NCI-H524 (cell line): ENCODE results near the gene SYCN.

Experiments used
- DNase-seq, 2 experiments: peaks; one replicate each; lab custom pipeline; 2025; lab: John Stamatoyannopoulos, UW

Gene SYCN

DNA sequence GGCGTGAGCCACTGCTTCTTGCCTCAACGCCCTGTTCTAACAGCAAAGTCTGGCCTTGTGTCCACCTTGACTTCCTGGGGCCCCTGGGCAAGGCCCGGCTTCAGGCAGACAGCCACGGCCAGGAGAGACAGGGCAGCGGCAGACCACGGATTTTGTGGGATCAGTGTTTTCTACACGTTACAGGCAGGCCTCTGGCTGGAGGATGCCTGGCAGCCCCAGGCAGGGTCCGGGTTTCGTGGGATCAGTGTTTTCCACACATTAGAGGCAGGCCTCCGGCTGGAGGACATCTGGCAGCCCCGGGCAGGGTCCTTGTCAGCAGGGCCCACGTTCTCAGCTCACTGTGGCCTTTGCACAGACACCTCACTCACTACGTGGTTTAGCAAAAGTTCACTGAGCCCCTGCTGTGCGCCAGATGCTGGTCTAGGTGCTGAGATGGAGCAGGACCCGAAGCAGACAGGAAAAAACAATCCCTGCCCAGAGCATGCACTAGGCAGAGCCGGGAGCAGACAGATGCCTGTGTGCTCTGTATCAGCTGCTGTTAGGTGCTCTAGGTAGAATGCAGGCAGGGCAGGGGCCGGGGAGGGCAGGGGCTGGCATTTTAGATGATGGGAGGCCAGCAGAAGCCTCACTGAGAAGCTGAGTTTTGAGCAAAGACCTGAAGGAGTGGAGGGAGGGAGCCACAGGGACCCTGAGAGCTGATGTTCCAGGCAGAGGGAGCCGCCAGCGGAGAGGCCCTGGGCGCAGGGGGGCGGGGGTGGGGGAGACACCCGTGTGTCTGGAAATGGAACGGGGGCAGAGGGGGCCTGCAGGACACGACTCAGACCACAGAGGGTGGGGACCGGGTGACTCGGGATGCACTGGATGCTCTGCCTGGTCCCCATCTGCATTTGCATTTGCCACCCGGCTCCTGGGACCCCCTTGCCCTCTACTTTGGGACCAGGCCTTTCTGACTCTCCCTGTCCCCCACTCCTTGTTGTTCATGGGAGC, 32.3 kb downstream of the SYCN start:
- peak; percentile 68 to 91 for DNase-seq

DNA sequence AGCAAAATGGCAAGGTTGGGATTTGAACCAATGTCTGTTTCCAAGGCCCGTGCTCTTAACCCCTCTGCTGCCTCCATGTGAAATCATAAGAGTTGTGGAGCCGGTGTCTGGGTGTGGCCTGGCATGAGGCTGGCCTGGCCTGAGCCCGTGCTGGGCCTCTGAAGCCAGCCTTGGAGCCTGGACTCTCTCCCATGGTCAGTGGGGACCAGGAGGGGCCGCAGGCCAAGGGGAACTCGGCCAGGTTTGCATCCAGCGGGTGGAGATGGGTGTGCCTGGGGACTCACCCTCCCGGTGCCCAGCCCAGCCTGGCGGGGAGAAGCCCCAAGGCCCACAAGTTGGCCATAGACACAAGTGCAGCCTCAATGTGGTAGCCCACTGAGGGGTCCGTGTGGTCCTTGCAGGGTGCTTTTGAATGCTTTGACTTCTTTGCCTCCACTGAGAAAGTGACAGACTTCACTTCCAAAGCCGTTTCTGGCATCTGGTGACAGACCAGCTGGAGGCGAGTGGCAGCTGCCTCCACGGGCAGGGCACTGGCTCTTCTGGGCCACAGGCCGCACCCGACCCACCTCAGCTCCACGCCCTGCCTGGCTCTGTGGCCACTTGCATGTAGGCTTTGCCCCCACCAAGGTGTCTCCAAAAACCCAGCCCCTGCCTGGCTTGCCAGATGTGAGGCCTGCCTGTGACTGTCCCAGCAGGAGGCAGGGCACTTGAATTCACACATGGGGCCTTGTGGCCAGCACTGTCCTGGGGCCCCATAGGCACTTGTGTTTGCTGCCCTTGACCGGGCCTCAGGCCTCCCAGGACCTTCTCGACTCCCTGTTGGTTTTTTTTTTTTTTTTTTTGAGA, 33.5 kb downstream of the SYCN start:
- peak in 1 of 2 experiments; percentile 60 for DNase-seq

GRCh38 chr19:39169143-39169810, 34.8 kb downstream of the SYCN start:
- no peak for DNase-seq

- no peak for DNase-seq
Measured at GRCh38 chr19:39168258-39169142, 35.6 kb downstream of the SYCN start.

DNA sequence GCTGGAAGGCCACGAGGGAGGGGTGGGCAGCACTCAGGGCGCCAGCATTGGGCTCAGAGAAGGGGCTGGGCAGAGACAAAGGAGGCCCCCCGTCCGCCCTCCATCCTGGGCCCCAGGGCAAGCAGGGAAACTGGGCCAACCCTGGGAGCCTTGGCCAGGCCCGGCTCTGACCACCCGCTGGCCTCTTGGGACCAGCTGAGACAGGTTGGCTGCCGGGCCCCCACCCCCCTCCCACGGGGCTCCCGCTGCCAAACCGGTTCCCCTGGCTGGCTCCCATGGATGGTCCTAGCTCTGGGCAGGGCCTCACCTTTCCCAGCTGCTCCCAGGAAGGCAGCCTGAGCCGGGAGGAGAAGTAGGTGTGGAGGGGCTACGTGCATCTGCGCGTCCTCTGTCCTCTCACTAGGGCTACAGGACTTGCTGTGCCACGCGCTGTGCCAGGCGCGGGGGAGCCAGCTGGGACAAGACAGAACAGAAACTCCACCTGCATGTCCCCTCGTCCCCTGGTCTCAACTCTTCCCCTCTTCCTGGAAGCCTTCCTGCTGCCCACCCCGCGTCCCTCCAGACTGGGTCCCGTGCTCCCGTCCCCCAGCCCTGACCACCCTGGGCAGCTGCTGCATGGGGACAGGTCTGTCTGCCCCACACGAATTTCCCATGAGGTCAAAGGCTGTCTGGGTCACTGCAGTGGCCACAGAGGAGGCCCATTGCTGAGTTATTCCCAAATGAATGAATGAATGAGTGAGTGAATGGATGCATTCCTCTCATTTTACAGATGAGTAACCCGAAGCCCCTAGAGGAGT, 36.4 kb downstream of the SYCN start:
- no peak for DNase-seq

DNA sequence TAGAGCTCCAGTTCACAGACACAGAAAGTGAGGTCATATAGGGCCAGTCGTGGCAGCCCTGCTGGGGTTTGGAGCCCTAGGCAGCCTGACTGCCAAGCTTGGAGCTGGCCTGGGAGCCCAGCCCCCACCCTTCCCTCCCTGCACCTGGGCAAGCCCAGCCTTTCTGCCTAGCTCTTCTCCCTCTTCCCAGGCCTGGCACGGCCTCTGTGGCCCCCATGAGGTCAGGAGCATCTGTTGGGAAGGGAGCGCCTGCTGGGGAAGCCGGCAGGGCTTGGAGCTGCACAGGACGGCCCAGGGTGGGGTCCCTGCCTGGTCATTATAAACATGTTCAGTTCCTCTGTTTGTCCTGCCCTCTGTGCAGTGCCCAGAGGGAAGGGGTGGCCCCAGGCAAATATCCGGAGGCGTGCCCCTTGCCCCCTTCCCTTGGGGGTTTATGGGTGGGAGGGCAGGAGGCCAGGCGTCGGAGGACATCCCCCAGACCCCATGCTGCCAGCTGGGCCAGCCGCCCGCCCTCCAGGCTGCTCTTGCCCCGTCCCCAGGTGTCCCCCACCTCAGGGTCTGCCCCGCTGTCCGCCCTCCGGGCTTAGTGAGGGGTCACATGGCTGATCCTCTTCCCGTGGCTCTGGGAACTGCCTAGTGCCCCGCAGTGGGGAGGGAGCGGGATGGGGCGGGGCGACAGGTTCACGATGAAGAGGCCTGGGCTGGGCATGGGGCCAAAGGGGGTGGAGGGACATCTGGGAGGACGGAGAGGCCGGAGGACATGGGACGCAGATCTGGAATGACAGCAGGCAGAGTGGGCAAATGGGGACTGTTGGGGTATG, 37.3 kb downstream of the SYCN start:
- peak; percentile 21 to 57 for DNase-seq

DNA sequence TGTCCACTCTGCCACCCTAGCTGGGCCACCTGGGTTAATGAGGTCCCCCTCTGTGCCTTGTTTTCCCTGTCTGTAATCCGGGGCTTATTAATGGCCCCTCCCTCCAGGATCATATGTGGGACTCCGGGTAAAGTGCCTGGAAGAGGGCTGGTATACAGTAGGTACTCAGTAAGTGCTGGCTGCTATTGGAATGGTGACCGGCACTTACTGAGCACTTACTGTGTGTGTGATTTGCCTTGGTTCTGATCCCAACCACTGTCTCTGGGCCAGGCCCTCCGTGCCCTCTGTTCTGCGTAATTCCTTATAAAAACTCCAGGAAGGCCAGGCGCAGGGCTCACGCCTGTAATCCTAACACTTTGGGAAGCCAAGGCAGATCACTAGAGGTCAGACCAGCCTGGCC, 38.2 kb downstream of the SYCN start:
- DNase-seq, result no peak

DNA sequence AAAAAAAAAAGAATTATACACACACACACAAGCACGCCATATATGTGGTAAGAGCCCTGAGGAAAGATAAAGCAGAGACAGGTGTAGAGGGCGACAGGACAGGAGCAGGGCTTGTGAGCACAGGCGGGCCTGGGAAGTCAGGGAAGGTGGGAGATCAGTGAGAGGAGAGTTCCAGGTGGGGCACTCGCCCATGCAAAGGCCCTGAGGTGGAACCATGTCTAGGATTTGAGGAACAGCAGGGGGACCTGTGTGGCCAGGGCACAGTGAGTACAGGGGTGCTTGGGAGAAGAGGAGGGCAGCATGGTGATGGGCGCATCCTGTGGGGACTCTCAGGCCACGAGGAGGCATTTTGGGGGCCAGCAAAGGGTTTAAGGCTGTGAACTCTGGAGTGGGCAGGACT, 39.8 kb downstream of the SYCN start:
- DNase-seq, result no peak

GRCh38 chr19:39163621-39164020, 40.4 kb downstream of the SYCN start:
- no peak for DNase-seq

DNA sequence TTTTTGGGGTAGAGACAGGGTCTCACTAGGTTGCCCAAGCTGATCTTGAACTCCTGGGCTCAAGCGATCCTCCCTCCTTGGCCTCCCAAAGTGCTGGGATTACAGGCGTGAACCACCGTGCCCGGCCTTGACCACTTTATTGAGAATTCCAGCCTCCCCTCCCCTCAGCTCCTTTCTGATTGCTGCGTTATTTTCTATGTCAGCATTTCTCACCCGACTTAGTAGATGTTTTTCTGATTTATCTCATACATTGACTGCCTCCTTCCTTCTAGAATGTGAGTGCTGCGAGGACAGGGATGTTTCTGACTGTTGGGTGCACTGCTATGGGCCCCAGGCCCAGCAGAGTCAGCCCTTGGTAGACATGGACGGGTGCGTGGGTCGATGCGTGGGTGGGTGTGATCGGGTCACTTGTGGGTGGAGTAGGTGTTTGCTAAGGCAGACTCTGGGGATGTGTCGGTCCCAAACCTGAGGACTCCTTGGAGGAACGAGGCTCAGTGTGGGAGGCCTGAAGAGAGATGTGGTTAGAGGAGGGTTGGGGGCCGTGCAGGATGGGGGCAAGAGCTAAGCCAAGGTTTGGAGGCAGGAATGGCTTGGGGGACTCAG, 41.5 kb downstream of the SYCN start:
- DNase-seq, result no peak

DNA sequence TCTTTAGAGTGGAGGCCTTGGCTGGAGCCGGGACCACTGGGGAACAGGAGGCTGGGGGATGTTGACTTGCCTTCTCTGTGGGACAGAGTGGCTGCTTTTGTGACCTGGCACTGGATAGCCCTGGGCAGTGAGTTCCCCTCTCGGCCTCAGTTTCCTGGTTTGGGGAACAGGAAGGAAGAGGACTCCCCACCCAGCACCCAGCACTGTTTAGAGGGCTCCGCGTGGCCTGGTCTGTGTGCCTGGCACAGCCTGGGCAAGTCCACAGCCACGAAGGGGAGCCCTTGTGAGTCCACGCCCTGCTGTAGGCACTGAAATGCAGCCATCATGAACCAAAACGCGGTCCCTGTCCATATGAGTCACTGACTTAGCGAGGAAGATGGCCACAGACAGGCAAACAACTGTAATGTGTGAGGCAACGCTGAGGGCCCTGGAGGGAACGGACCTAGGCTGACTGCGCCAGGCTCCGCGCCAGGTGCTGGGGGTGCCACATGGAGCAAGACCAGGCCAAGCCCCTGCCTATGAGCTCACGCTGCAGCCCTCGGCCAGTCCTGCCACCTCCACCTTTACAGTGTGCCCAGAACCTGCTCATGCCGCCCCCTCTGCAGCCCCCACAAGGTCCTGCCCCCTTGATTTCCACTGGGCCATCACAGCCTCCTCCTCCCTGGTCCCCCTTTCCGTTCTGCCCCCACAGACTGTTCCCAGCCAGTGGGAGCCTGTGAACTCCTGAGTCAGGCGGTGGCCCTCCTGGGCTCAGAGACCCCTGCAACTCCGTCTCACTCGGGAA, 43.0 kb downstream of the SYCN start:
- no peak for DNase-seq

GRCh38 chr19:39160523-39160861, 43.6 kb downstream of the SYCN start:
- DNase-seq, result no peak

GRCh38 chr19:39158646-39159260, 45.3 kb downstream of the SYCN start:
- DNase-seq, result no peak

GRCh38 chr19:39157997-39158389, 46.1 kb downstream of the SYCN start:
- DNase-seq, result no peak

DNA sequence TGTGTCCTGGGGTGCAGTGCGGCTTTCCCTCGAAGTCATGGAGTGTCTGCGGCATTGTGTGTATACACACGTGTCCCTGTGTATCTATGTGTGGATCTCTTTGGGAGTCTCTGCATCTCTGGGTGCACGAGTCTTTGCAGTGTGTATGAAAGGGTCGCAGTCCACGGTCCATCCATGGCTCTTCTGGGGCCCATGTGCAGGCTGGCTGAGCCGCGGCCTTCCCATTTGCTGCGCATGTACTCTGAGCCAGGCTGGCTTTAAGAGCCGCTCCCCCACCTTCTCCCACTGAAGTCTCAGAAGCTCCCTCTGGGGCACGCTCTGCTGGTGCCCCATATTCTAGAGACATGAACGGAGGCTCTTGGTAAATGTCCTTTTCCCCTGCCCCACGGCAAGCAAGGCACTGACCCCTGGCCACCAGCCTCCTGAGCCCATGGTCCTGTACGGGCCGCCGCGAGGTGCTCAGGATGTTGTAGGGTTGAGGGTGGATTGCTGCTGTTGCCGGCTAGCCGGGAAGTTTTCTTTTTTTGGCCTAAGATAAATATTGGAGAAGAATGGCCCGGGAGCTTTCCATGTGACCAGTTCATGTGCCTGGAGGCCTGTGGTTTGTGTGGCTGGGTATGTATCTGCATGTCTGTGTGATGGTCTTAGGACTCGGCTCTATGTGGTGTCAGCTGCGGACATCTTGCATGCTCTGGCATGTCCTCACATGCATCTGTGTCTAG, 46.6 kb downstream of the SYCN start:
- no peak for DNase-seq

DNA sequence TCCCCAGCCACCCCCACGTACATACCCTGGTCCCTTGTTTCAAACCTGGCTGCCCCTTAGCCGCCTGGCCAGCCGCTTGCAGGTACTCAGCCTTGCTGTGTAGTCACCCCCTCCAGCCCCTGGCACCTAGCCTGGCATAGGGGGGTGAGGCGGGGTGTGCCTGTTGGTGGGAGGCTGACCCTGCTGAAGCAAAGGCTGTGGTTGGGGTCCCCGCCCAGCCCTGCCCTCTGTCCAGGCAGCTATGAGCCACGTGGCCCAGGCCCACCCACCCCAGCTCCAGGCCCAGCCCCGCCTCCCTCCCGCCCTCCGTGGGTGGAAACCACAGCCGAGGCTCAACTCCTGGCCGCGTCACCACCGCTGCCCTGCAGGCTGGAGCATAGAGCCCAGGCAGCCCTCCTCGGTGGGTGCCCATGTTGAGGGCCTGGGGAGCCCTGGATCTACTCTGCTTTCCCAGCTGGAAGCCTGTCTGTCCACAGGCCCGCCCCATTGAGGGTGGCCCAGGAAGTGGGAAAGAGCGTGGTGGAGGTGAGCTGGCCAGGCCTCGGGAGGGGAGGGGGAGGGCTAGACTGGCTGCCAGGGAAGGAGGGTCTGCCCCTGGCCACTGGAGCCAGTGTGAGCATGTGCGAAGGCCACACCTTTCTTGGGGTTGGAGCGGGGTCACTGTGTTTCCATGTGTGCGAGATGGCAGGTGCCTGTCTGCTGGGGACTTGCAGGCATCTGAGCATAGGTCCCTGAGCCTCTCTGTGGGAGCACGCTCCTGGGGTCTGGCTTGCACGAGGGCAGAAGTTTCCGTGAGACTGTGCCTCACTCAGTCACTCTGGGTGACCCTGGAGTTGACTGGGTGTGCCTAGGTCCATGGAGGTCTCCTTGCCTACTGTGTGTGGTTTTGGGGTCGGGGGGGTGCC, 47.5 kb downstream of the SYCN start:
- DNase-seq, result no peak
